ENCODE data around the gene RFXANK.

RFXANK gene

GRCh38 chr19:19234220-19234816 is 42.3 kb downstream of the RFXANK start:
- DNase-seq = no peak

GRCh38 chr19:19236173-19236572 is 44.1 kb downstream of the RFXANK start:
- no peak for DNase-seq

DNA sequence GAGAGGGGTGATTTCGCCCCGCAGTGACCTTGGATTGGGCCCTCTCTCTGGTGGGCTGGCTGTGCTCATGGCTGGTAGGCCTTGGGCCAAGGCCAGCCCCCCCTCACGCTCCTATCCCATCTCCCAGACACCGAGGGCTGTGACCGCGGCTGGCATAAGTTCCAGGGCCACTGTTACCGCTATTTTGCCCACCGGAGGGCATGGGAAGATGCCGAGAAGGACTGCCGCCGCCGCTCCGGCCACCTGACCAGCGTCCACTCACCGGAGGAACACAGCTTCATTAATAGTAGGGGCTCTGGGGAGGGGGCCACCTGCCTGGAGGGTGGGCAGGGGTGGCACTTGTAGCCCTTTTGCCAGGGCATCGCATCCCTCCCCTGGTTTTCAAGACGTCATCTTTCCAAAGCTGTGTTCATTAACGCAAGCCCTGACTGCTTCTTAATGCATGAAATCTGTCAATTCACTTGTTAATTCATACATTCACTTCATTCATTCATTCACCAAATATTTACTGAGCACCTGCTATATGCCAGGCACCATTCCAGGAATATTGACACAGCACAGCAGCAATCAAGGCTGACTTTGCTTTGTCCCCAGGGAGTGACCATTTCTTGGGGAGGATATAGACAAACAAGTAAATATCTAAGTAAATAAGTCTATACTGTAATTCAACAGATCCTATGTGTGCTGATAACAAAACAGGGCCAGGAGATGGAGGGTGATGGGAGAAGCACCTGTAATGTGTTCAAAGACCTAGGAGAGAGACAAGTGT is 46.3 kb downstream of the RFXANK start:
- no peak for DNase-seq

DNA sequence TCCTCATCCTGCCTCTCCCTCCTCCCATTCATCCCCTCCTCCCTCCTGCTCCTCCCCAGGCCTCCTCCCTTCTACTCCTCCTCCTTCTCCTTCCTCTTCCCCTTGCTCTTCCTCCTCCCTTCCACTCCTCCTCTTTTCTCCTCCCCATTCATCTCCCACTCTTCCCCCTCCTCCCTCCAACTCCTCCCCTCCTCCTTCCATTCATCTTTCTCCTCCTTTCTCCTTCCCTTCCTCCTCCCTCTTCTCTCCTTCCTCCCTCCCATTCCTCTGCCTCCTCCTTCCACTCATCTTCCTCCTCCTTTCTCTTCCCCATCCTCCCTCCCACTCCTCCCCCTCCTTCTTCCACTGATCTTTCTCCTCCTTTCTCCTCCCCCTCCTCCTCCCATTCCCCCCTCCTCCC is 47.6 kb downstream of the RFXANK start:
- no peak for DNase-seq

DNA sequence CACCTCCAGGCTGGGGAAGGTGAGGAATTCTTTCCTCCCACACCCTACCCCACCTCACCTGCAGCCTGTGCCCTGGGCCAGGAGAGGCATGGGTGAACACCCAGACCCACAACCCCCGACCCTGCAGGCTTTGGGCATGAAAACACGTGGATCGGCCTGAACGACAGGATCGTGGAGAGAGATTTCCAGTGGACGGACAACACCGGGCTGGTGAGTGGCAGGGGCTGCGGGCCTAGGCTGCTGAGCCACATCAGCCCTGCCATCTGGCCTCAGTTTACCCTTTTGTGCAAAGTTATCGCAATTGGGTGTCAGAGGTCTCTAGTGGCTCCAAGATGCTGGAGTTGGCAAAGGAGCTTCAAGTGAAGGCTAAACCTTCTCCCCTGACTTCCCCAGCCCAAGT is 48.4 kb downstream of the RFXANK start:
- DNase-seq = no peak

- no peak for DNase-seq
Observed at GRCh38 chr19:19250196-19250801, 58.2 kb downstream of the RFXANK start.

Data from AML-193 (cell line).